ENCODE measurements around the gene PTPRD.

Gene PTPRD

DNA sequence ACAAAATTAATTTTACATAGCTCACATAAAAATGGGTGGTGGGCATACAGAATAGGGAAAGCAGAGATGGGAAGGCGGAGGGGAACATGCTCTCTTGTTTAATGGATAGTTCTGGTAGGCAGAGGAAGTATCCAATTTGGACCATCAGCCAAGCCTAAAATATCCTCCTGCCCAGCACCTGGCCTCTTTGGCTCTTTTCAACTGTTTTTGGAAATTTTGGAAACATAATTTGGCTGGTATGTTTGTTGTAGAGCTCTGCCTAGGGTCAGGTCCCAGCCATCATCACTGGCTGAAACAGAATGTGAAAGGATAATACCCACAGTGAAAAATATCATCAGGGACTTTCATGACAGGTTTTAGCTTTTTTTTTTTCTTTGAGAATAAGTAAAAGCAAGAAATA lies 2345.9 kb downstream of the PTPRD start:
- ChIA-PET POLR2A (no interaction called here), CTCF (no interaction called here)
- no peaks in the 10 kb centered on the region for H3K36me3 ChIP-seq (ENCODE audit: control insufficient read depth in 2 of 2, insufficient read depth in 1 of 2, low read length in 2 of 2)
- H3K4me3 ChIP-seq (ENCODE audit: low read depth, low read length) = no peak overlapping the region
- no peaks in the 10 kb centered on the region for H3K9me3 ChIP-seq (ENCODE audit: control insufficient read depth, insufficient read depth, low read depth, low read length)
- TF ChIP-seq ZNF394 (tag by site-specific recombination; IDR thresholded peaks at IDR 0.05; ENCODE audit: borderline replicate concordance) (no peak), ZBTB1 (tag by site-specific recombination; IDR thresholded peaks at IDR 0.05) (no peak), ZNF324 (tag by site-specific recombination; IDR thresholded peaks at IDR 0.05) (no peak), HOXA7 (CRISPR knock-in tag; IDR thresholded peaks at IDR 0.05; ENCODE audit: borderline replicate concordance) (no peak), ZNF658 (tag by site-specific recombination; IDR thresholded peaks at IDR 0.05) (no peak), ZNF404 (tag by site-specific recombination; IDR thresholded peaks at IDR 0.05) (no peak), ZNF155 (tag by site-specific recombination; IDR thresholded peaks at IDR 0.05) (no peak), ZNF223 (tag by site-specific recombination; IDR thresholded peaks at IDR 0.05) (no peak), ZNF610 (tag by site-specific recombination; IDR thresholded peaks at IDR 0.05; ENCODE audit: borderline replicate concordance) (no peak), IKZF3 (tag by site-specific recombination; IDR thresholded peaks at IDR 0.05) (no peak), ZNF10 (tag by site-specific recombination; IDR thresholded peaks at IDR 0.05) (no peak)
- TF ChIP-seq, protein P1, sequence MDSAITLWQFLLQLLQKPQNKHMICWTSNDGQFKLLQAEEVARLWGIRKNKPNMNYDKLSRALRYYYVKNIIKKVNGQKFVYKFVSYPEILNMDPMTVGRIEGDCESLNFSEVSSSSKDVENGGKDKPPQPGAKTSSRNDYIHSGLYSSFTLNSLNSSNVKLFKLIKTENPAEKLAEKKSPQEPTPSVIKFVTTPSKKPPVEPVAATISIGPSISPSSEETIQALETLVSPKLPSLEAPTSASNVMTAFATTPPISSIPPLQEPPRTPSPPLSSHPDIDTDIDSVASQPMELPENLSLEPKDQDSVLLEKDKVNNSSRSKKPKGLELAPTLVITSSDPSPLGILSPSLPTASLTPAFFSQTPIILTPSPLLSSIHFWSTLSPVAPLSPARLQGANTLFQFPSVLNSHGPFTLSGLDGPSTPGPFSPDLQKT (IDR thresholded peaks at IDR 0.05; ENCODE audit: borderline replicate concordance, low read depth, low read length) = no peak
- TF ChIP-seq, protein P2, sequence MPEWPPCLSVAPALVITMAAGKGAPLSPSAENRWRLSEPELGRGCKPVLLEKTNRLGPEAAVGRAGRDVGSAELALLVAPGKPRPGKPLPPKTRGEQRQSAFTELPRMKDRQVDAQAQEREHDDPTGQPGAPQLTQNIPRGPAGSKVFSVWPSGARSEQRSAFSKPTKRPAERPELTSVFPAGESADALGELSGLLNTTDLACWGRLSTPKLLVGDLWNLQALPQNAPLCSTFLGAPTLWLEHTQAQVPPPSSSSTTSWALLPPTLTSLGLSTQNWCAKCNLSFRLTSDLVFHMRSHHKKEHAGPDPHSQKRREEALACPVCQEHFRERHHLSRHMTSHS (tag by site-specific recombination; IDR thresholded peaks at IDR 0.05) = no peak
- TF ChIP-seq, protein P3, sequence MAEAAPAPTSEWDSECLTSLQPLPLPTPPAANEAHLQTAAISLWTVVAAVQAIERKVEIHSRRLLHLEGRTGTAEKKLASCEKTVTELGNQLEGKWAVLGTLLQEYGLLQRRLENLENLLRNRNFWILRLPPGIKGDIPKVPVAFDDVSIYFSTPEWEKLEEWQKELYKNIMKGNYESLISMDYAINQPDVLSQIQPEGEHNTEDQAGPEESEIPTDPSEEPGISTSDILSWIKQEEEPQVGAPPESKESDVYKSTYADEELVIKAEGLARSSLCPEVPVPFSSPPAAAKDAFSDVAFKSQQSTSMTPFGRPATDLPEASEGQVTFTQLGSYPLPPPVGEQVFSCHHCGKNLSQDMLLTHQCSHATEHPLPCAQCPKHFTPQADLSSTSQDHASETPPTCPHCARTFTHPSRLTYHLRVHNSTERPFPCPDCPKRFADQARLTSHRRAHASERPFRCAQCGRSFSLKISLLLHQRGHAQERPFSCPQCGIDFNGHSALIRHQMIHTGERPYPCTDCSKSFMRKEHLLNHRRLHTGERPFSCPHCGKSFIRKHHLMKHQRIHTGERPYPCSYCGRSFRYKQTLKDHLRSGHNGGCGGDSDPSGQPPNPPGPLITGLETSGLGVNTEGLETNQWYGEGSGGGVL (tag by site-specific recombination; IDR thresholded peaks at IDR 0.05) = no peak
- TF ChIP-seq, protein P4, sequence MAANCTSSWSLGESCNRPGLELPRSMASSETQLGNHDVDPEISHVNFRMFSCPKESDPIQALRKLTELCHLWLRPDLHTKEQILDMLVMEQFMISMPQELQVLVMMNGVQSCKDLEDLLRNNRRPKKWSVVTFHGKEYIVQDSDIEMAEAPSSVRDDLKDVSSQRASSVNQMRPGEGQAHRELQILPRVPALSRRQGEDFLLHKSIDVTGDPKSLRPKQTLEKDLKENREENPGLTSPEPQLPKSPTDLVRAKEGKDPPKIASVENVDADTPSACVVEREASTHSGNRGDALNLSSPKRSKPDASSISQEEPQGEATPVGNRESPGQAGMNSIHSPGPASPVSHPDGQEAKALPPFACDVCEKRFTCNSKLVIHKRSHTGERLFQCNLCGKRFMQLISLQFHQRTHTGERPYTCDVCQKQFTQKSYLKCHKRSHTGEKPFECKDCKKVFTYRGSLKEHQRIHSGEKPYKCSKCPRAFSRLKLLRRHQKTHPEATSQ (tag by site-specific recombination; IDR thresholded peaks at IDR 0.05) = no peak
- no peak overlapping the region for H3K27ac ChIP-seq (ENCODE audit: extremely low read depth, low read depth, low read length)
- H3K4me1 ChIP-seq (ENCODE audit: control insufficient read depth, insufficient read depth, low read length) = no peaks in the 10 kb centered on the region

DNA sequence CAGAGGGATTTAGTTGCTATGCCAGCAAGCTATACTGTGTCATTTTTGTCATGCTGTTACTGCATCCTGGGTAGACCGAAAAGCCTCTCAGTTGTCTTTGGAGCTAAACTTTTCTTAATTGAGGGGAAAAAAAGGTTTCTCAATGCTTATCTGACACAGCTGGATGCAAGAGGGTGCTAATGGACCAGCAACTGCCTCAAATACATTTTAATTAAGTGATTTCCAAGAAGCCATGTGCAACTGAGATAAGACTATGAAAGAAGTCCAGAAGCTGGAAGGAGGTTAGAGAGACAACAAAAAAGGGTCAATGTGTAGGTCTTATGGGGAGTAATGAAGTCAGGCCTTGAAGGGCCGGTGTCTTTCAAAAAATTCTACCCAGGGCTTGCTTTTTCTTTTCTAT lies 2347.5 kb downstream of the PTPRD start:
- ChIA-PET CTCF (interaction anchor here (0.6 to 1.0 kb wide), 2 partner anchors 10 to 50 kb away, joined by 3 read pairs; no protein-coding TSS in a partner anchor), POLR2A (no interaction called here)
- Histone ChIP-seq H3K4me3 (ENCODE audit: low read depth, low read length) (no peak overlapping the region), H3K4me1 (ENCODE audit: control insufficient read depth, insufficient read depth, low read length) (no peaks in the 10 kb centered on the region), H3K36me3 (ENCODE audit: control insufficient read depth in 2 of 2, insufficient read depth in 1 of 2, low read length in 2 of 2) (no peaks in the 10 kb centered on the region), H3K27ac (ENCODE audit: extremely low read depth, low read depth, low read length) (no peak overlapping the region), H3K9me3 (ENCODE audit: control insufficient read depth, insufficient read depth, low read depth, low read length) (no peaks in the 10 kb centered on the region)
- no peak for TF ChIP-seq ZNF677 (tag by site-specific recombination; IDR thresholded peaks at IDR 0.05)
- TF ChIP-seq, protein P5, sequence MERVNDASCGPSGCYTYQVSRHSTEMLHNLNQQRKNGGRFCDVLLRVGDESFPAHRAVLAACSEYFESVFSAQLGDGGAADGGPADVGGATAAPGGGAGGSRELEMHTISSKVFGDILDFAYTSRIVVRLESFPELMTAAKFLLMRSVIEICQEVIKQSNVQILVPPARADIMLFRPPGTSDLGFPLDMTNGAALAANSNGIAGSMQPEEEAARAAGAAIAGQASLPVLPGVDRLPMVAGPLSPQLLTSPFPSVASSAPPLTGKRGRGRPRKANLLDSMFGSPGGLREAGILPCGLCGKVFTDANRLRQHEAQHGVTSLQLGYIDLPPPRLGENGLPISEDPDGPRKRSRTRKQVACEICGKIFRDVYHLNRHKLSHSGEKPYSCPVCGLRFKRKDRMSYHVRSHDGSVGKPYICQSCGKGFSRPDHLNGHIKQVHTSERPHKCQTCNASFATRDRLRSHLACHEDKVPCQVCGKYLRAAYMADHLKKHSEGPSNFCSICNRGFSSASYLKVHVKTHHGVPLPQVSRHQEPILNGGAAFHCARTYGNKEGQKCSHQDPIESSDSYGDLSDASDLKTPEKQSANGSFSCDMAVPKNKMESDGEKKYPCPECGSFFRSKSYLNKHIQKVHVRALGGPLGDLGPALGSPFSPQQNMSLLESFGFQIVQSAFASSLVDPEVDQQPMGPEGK (tag by site-specific recombination; IDR thresholded peaks at IDR 0.05) = no peak
